HEK293 (cell line): ENCODE results near the gene VTI1B.

Experiments
- CTCF ChIA-PET: fragments of 350-600 bp; formaldehyde crosslinking; extraction: SDS; loops from one replicate; lab custom pipeline; 2021; ENCODE audit warnings: antibody characterized with exemption; lab: Yijun Ruan, JAX
- POLR2A ChIA-PET: fragments of 300-600 bp; formaldehyde crosslinking; extraction: SDS; loops from one replicate; lab custom pipeline; 2020; ENCODE audit warnings: antibody characterized with exemption, inconsistent platforms; lab: Yijun Ruan, JAX
- H3K27ac ChIP-seq: fragments of 200-500 bp; sonication (Bioruptor generic); 2 replicates; pipeline ENCODE4 v1.5.1; 2014; ENCODE audit warnings: low read depth, low read length, control low read depth, inconsistent platforms; ENCODE audit errors: extremely low read depth
- H3K36me3 ChIP-seq, 2 experiments: fragments of 200-500 bp in 1 of 2; sonication (Bioruptor generic) in 1 of 2; 1 replicate in 1 of 2; 2 replicates in 1 of 2; pipeline ENCODE4 v1.5.1; 2014 to 2017; ENCODE audit warnings: inconsistent platforms in 2 of 2, low read length in 2 of 2; ENCODE audit not compliant: control insufficient read depth in 2 of 2, insufficient read depth in 1 of 2
- H3K4me1 ChIP-seq: fragments of 200-500 bp; sonication (Bioruptor generic); 2 replicates; pipeline ENCODE4 v1.5.1; 2014; ENCODE audit warnings: mild to moderate bottlenecking, low read length, inconsistent platforms; ENCODE audit not compliant: control insufficient read depth, insufficient read depth
- H3K4me3 ChIP-seq: 2 replicates; pipeline ENCODE4 v1.5.1; 2011; ENCODE audit warnings: low read depth, mild to moderate bottlenecking, control low read depth, low read length, moderate library complexity
- H3K9me3 ChIP-seq: fragments of 200-500 bp; sonication (Bioruptor generic); 2 replicates; pipeline ENCODE4 v1.5.1; 2014; ENCODE audit warnings: low read depth, low read length, inconsistent platforms; ENCODE audit not compliant: control insufficient read depth, insufficient read depth
- EGR2 ChIP-seq: fragments of 450-650 bp; formaldehyde crosslinking; IDR thresholded peaks from 2 replicates; pipeline ENCODE4 v1.5.1; 2016; ENCODE audit warnings: low read depth, missing biosample characterization, missing genetic modification characterization
- HOXD13 ChIP-seq: sonication (generic); formaldehyde crosslinking; IDR thresholded peaks from 2 replicates; pipeline ENCODE4 v1.8.0; 2022; ENCODE audit warnings: missing genetic modification reagents, borderline replicate concordance
- KLF7 ChIP-seq: fragments of 450-650 bp; formaldehyde crosslinking; IDR thresholded peaks from 2 replicates; pipeline ENCODE4 v1.5.1; 2016; ENCODE audit warnings: missing biosample characterization, missing genetic modification characterization, borderline replicate concordance
- SCRT2 ChIP-seq: fragments of 450-650 bp; formaldehyde crosslinking; IDR thresholded peaks from 2 replicates; pipeline ENCODE4 v1.5.1; 2016; ENCODE audit warnings: missing biosample characterization, missing genetic modification characterization
- ZBTB1 ChIP-seq: fragments of 450-650 bp; formaldehyde crosslinking; IDR thresholded peaks from 2 replicates; pipeline ENCODE4 v1.5.1; 2016; ENCODE audit warnings: missing biosample characterization, missing genetic modification characterization
- ZBTB17 ChIP-seq: fragments of 450-650 bp; formaldehyde crosslinking; IDR thresholded peaks from 2 replicates; pipeline ENCODE4 v1.5.1; 2016; ENCODE audit warnings: missing biosample characterization, missing genetic modification characterization
- ZBTB48 ChIP-seq: fragments of 450-650 bp; formaldehyde crosslinking; IDR thresholded peaks from 2 replicates; pipeline ENCODE4 v1.5.1; 2016; ENCODE audit warnings: missing biosample characterization, missing genetic modification characterization
- ZBTB7A ChIP-seq: fragments of 450-650 bp; formaldehyde crosslinking; IDR thresholded peaks from 2 replicates; pipeline ENCODE4 v1.5.1; 2016; ENCODE audit warnings: low read depth, missing biosample characterization, missing genetic modification characterization
- ZNF146 ChIP-seq: fragments of 450-650 bp; formaldehyde crosslinking; IDR thresholded peaks from 2 replicates; pipeline ENCODE4 v1.5.1; 2016; ENCODE audit warnings: missing biosample characterization, missing genetic modification characterization
- ZNF239 ChIP-seq: fragments of 450-650 bp; formaldehyde crosslinking; IDR thresholded peaks from 2 replicates; pipeline ENCODE4 v1.5.1; 2016; ENCODE audit warnings: missing biosample characterization, missing genetic modification characterization
- ZNF292 ChIP-seq: fragments of 450-650 bp; formaldehyde crosslinking; IDR thresholded peaks from 2 replicates; pipeline ENCODE4 v1.5.1; 2016; ENCODE audit warnings: low read depth, missing biosample characterization, missing genetic modification characterization, borderline replicate concordance
- ZNF335 ChIP-seq: fragments of 450-650 bp; formaldehyde crosslinking; conservative IDR thresholded peaks from 2 replicates; pipeline ENCODE4 v1.5.1; 2016; ENCODE audit warnings: missing biosample characterization, missing genetic modification characterization
- ZNF350 ChIP-seq: fragments of 450-650 bp; formaldehyde crosslinking; IDR thresholded peaks from 2 replicates; pipeline ENCODE4 v1.5.0; 2017; ENCODE audit warnings: missing biosample characterization, mild to moderate bottlenecking, missing genetic modification characterization
- ZNF404 ChIP-seq: fragments of 450-650 bp; formaldehyde crosslinking; IDR thresholded peaks from 2 replicates; pipeline ENCODE4 v1.5.1; 2017; ENCODE audit warnings: missing biosample characterization, missing genetic modification characterization
- ZNF548 ChIP-seq: fragments of 450-650 bp; formaldehyde crosslinking; IDR thresholded peaks from 2 replicates; pipeline ENCODE4 v1.5.1; 2016; ENCODE audit warnings: missing biosample characterization, missing genetic modification characterization
- ZNF558 ChIP-seq: fragments of 450-650 bp; formaldehyde crosslinking; IDR thresholded peaks from 2 replicates; pipeline ENCODE4 v1.5.1; 2016; ENCODE audit warnings: missing biosample characterization, missing genetic modification characterization
- ZNF626 ChIP-seq: fragments of 450-650 bp; sonication (Bioruptor Pico); formaldehyde crosslinking; IDR thresholded peaks from 2 replicates; pipeline ENCODE4 v1.5.1; 2018; ENCODE audit warnings: missing biosample characterization, missing genetic modification characterization, inconsistent platforms
- ZNF776 ChIP-seq: fragments of 450-650 bp; formaldehyde crosslinking; IDR thresholded peaks from 2 replicates; pipeline ENCODE4 v1.5.0; 2017; ENCODE audit warnings: missing biosample characterization, missing genetic modification characterization, borderline replicate concordance
- ZSCAN16 ChIP-seq: fragments of 450-650 bp; formaldehyde crosslinking; IDR thresholded peaks from 2 replicates; pipeline ENCODE4 v1.5.1; 2016; ENCODE audit warnings: missing biosample characterization, missing genetic modification characterization
- TF ChIP-seq, protein P1 (sequence below): fragments of 450-650 bp; formaldehyde crosslinking; IDR thresholded peaks from 2 replicates; pipeline ENCODE4 v1.5.1; 2016; ENCODE audit warnings: missing biosample characterization, missing genetic modification characterization
- TF ChIP-seq, protein P2 (sequence below): fragments of 450-650 bp; formaldehyde crosslinking; IDR thresholded peaks from 2 replicates; pipeline ENCODE4 v1.5.1; 2016; ENCODE audit warnings: missing biosample characterization, missing genetic modification characterization

Gene VTI1B

GRCh38 chr14:67633451-67634147, 40.8 kb downstream of the VTI1B start:
- TF ChIP-seq, protein P1, sequence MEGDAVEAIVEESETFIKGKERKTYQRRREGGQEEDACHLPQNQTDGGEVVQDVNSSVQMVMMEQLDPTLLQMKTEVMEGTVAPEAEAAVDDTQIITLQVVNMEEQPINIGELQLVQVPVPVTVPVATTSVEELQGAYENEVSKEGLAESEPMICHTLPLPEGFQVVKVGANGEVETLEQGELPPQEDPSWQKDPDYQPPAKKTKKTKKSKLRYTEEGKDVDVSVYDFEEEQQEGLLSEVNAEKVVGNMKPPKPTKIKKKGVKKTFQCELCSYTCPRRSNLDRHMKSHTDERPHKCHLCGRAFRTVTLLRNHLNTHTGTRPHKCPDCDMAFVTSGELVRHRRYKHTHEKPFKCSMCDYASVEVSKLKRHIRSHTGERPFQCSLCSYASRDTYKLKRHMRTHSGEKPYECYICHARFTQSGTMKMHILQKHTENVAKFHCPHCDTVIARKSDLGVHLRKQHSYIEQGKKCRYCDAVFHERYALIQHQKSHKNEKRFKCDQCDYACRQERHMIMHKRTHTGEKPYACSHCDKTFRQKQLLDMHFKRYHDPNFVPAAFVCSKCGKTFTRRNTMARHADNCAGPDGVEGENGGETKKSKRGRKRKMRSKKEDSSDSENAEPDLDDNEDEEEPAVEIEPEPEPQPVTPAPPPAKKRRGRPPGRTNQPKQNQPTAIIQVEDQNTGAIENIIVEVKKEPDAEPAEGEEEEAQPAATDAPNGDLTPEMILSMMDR (tag by site-specific recombination): no peak
- TF ChIP-seq ZBTB17 (tag by site-specific recombination): peak; percentile 54

DNA sequence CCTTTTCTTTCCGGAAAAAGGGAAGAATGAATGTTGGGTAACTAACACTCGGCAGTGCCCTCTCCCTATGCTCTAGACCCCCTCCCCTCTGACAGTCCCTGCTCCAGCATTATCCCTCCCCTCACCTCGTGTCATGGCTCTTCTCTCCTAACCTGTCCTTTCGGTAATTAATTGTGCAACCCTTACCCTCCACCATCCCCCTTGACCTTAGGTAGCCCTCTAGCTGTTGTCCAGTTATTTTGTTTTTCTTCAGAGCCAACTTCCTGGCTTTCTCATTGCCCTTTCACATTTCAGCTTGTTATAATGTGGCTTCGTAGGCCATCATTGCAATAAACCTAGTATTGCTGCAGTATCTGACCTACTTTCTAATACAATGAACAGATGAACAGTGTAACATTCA, 43.5 kb downstream of the VTI1B start:
- POLR2A ChIA-PET: interaction anchor here (1.4 kb wide), 1 partner anchor 11 kb away, joined by 4 read pairs; the partner anchor contains the start of gene ARG2
- Histone ChIP-seq H3K36me3 (peaks cover 0 to 7% of the 10 kb centered on the region in 2 experiments; a peak in 2 of 3 replicates), H3K9me3 (no peaks in the 10 kb centered on the region), H3K27ac (no peak overlapping the region), H3K4me3 (no peak overlapping the region), H3K4me1 (no peaks in the 10 kb centered on the region)
- CTCF ChIA-PET: interaction anchor here (1.2 to 1.4 kb wide), 3 partner anchors 12 to 60 kb away, joined by 3 to 7 read pairs (median 3); partner anchors contain the start of gene PIGH
- TF ChIP-seq ZNF146 (tag by site-specific recombination) (no peak), EGR2 (tag by site-specific recombination) (no peak), ZNF292 (tag by site-specific recombination) (no peak), ZNF350 (tag by site-specific recombination) (no peak), KLF7 (no peak), ZBTB1 (tag by site-specific recombination) (no peak), ZNF335 (tag by site-specific recombination) (no peak), ZNF548 (tag by site-specific recombination) (no peak), ZBTB7A (tag by site-specific recombination) (no peak), ZNF626 (tag by site-specific recombination) (no peak), ZBTB48 (tag by site-specific recombination) (no peak), ZBTB17 (tag by site-specific recombination) (no peak), ZSCAN16 (no peak), ZNF776 (tag by site-specific recombination) (no peak), SCRT2 (tag by site-specific recombination) (no peak)
- TF ChIP-seq, protein P2, sequence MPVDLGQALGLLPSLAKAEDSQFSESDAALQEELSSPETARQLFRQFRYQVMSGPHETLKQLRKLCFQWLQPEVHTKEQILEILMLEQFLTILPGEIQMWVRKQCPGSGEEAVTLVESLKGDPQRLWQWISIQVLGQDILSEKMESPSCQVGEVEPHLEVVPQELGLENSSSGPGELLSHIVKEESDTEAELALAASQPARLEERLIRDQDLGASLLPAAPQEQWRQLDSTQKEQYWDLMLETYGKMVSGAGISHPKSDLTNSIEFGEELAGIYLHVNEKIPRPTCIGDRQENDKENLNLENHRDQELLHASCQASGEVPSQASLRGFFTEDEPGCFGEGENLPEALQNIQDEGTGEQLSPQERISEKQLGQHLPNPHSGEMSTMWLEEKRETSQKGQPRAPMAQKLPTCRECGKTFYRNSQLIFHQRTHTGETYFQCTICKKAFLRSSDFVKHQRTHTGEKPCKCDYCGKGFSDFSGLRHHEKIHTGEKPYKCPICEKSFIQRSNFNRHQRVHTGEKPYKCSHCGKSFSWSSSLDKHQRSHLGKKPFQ (tag by site-specific recombination): no peak

More at GRCh38 chr14:67633451-67634147, 40.8 kb downstream of the VTI1B start:
- H3K9me3 ChIP-seq: no peaks in the 10 kb centered on the region
- H3K27ac ChIP-seq: no peak overlapping the region
- peaks cover 0 to 7% of the 10 kb centered on the region in 2 experiments; a peak in 2 of 3 replicates for H3K36me3 ChIP-seq
- no peaks in the 10 kb centered on the region for H3K4me1 ChIP-seq
- H3K4me3 ChIP-seq: no peak overlapping the region
- ChIA-PET CTCF (interaction anchor here (0.8 to 1.1 kb wide), 2 partner anchors 71 to 291 kb away, joined by 3 read pairs; no protein-coding TSS in a partner anchor), POLR2A (no interaction called here)

GRCh38 chr14:67630186-67630585, 44.2 kb downstream of the VTI1B start:
- Histone ChIP-seq H3K4me1 (no peaks in the 10 kb centered on the region), H3K27ac (no peak overlapping the region), H3K36me3 (peaks cover 0 to 7% of the 10 kb centered on the region in 2 experiments; a peak in 2 of 3 replicates), H3K4me3 (no peak overlapping the region), H3K9me3 (no peaks in the 10 kb centered on the region)
- TF ChIP-seq ZNF404 (tag by site-specific recombination) (no peak), ZNF239 (tag by site-specific recombination) (no peak), HOXD13 (CRISPR knock-in tag) (no peak), ZNF558 (no peak)
- ChIA-PET POLR2A (no interaction called here), CTCF (interaction anchor here (1.2 to 1.3 kb wide), 2 partner anchors 30 to 59 kb away, joined by 3 to 7 read pairs; partner anchors contain the start of gene PIGH)
